T-helper 2 cell (primary cell): ENCODE data around the gene CCSER1.
"Not testable (repeated sequence)": the region's sequence is repeated elsewhere in the genome, so short reads cannot be mapped to it uniquely, and the experiment has no call there.

Experiments used
- DNase-seq, 5 experiments: peaks; one replicate each; pipeline versions ENCODE4 v3.0.0 to v3.0.0-alpha.2; 2012 to 2022

CCSER1 gene

DNA sequence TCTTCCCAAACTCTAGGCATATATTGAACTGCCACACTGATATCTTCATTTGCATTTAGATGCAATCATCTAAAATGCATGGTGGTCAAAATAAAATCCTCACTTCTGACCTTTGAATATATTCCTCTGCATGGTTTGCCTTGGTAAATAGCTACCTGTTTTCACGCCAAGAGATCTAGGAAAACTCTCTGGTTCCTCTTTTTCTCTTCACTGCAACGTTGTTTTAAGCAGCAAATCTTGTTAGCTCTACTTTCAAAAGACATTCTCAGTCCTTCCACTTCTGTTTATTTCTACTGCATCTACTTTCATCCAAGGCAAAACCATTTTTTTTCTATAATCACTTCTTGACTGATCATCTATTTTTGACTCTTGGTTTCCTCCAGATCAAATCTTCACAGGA, 1174.9 kb downstream of the CCSER1 start:
- DNase-seq: no peak

GRCh38 chr4:91304292-91304691, 1177.1 kb downstream of the CCSER1 start:
- no peak for DNase-seq

GRCh38 chr4:91317434-91317833, 1190.2 kb downstream of the CCSER1 start:
- no peak for DNase-seq

DNA sequence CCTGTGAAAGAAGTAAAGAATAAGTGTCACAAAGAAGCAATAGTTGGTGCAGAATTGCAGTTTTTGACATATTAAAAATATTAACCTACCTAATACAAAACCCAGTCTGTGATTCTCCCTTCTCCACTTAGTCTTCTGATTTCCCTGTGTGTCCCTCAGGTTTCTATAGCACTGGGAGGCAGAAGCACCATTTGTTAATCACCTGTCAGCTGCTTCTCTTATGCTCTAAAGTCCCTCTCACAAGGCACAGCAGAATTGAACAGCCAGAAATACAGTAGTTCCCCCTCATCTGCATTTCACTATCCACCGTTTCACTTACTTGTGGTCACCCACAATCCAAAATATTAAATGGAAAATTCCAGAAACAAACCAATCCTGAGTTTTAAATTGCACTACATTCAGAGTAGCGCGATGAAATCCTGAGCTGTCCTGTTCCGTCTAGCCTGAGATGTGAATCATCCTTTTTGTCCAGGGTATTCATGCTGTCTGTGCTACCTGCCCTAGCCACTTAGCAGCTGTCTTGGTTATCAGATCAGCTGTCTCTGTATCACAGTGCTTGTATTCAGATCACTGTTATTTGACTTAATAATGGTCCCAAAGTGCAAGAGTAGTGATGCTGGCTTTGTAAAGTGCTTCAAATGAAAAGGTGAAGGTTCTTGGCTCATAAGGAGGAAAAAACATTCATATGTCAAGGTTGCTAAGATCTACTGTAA, 1192.5 kb downstream of the CCSER1 start:
- DNase-seq: no peak

GRCh38 chr4:91322961-91323360, 1195.8 kb downstream of the CCSER1 start:
- DNase-seq: no peak

- DNase-seq: no peak
Measured at GRCh38 chr4:91325495-91325894, 1198.3 kb downstream of the CCSER1 start.

GRCh38 chr4:91326167-91326566, 1199.0 kb downstream of the CCSER1 start:
- not testable (repeated sequence) for DNase-seq

- no peak for DNase-seq
Measured at GRCh38 chr4:91330555-91331137, 1203.5 kb downstream of the CCSER1 start.

DNA sequence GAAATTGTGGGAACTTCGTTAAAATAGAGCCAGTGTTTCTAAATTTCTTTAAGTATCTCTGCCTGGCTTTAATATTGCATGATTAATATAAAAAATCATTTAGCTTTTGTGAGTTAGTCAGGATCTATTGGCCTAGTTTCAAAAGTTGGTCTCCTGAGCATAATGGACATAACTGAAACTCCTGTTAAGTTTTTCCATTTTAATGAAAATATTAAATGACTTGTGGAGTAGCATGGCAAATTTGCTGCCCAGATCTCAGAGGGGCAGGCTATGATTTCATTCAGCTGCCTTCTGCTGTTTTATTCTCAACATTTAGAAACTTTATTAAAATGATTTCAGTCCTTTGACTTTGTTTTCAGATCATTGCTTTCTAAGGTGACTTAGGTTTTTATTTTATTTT, 1213.6 kb downstream of the CCSER1 start:
- DNase-seq: no peak

DNA sequence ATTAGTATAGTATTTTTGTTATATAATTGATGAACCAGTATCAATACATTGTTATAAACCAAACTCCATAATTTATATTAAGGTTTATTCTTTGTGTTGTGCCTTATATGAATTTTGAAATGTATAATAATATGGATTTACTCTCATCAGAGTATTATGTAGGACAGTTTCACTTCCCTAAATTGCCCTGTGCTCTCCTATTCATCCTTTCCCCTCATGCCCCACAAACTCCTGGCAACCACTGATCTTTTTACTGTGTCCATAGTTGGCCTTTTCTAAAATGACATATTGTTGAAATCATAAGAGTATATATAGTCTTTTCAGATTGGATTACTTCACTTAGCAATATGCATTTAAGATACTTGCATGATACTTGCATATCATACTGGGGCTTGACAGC, 1218.4 kb downstream of the CCSER1 start:
- DNase-seq: no peak

- not testable (repeated sequence) for DNase-seq
Measured at GRCh38 chr4:91356496-91356895, 1229.3 kb downstream of the CCSER1 start.

DNA sequence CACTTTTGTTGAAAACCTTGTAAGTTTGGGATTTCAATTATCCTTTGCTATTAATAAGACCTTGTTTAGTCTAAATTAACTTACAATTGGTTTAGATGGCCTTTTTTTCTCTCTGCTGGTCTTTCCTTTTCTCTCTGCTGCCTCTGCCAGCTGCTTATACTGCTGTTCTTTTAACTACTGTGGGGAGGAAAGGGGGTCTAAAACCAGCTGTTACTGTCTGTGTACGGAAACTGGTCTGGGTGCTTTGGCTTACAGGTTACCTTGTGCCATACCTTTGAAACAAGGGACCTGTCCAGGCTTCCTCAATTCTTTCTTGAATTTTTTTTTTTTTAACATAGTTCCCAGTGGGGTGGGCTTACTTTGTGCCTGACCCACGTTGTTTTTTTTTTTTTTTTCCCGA, 1230.8 kb downstream of the CCSER1 start:
- not testable (repeated sequence) for DNase-seq

DNA sequence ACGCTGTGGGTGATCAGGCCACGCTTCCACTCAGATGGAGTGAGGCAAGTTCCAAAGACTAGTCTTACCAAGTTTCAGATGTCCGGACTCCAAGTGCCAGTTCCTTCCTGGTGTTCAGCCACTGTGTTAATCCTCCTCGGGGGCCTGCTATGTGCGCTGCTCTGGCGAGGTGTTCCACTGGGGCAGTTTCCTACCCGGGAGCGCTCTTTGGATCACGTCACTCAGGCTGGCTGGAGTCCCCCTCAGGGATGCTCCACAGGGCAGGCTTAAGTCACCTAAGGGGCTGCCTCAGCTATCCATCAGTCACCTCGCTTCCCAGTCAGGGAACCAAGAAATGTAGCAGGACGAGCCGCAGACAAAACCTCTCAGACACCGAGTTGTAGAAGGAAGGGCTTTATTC, 1231.4 kb downstream of the CCSER1 start:
- DNase-seq: not testable (repeated sequence)

DNA sequence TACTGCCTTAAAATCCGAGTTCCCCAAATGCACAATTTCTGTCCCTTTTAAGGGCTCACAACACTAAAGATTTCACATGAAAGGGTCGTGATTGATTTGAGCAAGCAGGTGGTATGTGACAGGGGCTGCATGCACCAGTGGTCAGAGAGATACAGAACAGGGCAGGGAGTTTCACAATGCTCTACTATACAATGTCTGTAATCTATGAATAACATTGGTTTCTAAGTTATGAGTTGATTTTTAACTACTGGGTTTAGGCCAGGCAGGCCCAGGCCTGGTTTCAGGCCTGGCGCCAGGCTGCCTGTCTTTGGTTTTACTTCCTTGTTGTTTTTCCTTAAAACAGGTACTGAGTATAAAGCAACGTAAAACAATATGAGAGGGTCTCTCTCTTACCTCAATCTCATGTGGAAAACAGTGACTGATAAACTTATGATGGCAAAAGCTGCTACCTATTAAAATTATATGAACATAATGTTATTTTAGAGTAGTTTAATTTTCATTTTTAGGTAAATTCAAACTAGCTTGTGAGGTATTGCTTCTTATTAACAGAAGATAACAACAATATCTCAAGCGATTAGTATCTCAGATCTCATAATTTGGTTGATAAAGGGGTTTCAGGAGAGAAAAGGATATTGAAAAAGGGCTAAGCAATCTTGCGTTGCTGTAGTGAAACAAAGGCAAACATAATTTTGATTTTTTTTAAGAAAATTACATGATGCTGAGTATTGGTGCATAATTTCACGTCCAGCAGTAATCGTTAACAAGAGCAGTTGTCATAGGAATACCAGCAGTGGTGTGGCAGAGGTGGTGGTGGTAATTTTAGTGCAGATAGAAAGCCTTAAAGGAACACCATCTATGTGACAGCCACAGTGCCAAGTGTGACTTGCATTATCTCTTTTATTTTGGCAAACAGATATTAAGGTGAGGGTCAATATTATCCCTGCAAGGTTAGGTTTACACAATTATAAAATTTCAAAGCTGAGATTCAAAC, 1232.1 kb downstream of the CCSER1 start:
- DNase-seq: no peak

- no peak for DNase-seq
Measured at GRCh38 chr4:91362125-91362524, 1234.9 kb downstream of the CCSER1 start.

DNA sequence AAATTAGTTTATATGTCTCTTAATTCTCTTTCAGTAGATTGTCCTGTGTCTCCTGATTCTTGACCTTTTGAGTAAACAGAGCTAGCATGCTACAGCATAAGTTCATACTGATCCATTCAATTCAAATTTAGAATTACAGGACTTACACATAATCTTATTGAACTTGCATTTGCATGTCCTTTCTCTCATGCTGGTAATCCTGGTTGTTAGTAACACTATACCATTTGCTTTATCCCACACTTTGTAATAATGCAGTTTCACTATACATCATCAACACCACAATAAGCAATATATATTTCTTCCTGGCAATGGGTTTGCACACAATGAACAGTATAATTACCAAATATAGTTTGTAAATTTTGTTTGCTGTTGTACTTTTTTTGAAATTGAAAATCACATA, 1239.4 kb downstream of the CCSER1 start:
- DNase-seq: no peak

- DNase-seq: no peak
Measured at GRCh38 chr4:91369116-91369515, 1241.9 kb downstream of the CCSER1 start.

GRCh38 chr4:91373546-91373945, 1246.4 kb downstream of the CCSER1 start:
- no peak for DNase-seq

GRCh38 chr4:91405431-91405830, 1278.2 kb downstream of the CCSER1 start:
- not testable (repeated sequence) for DNase-seq

DNA sequence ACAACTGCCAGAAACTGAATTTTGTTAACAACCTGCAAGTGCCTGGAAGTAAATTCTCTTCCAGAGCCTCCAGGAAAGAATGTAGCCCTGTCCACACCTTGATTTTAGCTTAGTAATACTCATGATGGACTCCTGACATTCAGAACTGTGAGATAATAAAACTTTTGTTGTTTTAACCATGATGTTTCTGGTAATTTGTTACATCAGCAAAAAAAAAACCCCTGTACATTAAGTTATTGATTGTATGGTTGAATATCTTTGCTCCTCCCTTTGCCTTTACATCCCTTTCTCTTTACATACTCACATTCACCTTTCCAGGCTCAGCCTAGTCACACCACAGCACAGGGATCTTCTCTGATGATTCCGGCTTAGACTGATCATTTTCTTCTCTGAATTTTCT, 1294.8 kb downstream of the CCSER1 start:
- no peak for DNase-seq

- DNase-seq: no peak
Measured at GRCh38 chr4:91426725-91427124, 1299.5 kb downstream of the CCSER1 start.

GRCh38 chr4:91427171-91427570, 1300.0 kb downstream of the CCSER1 start:
- no peak for DNase-seq

DNA sequence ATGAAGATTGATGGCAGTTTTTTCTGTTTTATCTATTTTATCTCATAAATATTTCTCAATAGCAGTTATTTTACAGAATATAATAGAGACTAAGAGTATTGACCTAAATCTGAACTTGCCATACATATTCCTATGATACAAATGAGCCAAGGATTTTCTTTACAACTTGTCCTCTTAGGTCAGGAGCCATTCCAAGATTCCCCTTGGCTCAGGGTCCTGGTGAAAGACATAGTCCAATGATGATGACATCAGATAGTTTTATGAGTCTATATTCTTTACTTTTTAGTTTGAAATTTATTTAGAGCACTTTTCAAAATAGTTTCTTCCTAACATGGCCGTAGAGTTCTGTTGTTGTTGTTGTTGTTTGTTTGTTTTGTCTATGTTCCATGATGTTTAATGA, 1307.4 kb downstream of the CCSER1 start:
- DNase-seq: no peak

DNA sequence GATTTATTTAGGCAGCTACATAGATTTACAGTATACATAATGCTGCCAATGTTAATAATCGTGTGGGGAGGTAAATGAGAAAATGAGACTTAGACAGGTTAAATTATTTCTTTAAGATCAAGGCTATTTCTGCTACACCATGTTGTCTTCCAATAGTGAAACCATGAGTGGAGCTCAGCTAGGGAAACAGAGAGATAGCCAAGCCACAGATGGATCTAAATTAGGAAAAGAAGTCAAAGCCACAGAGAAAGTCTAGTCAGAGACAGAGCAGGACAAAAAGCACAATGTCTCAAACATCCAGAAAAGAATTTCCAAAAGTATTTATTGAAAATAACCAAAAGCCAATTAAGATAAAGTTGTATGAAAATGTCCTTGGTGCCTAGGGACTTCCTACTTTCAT, 1309.4 kb downstream of the CCSER1 start:
- no peak for DNase-seq
